Ovary (tissue), 9 donors: Measurements from ENCODE around the gene NEUROG1. TPM values are rescaled to one million over a fixed set of nuclear protein-coding genes. Genes with fewer than 3 reads are reported as not detected.

Source experiments
- DNase-seq, 5 donors: peaks; one replicate each; pipeline ENCODE4 v3.0.0-alpha.2; 2019 to 2020
- H3K27ac ChIP-seq, 2 donors: fragments of 200-600 bp; one replicate each; pipeline versions ENCODE4 v1.5.1 to v1.8.0; 2019 to 2022
- H3K27me3 ChIP-seq: fragments of 200-600 bp; one replicate; pipeline ENCODE4 v1.8.0; 2022
- H3K36me3 ChIP-seq: fragments of 200-600 bp; sonication (generic); one replicate; pipeline ENCODE4 v1.5.1; 2019
- H3K4me1 ChIP-seq: one replicate; pipeline ENCODE4 v1.8.1; 2013; ENCODE audit warnings: mild to moderate bottlenecking, moderate library complexity; ENCODE audit not compliant: insufficient read depth
- H3K4me3 ChIP-seq: fragments of 200-600 bp; sonication (generic); one replicate; pipeline ENCODE4 v1.5.1; 2017
- H3K9me3 ChIP-seq, 2 donors: fragments of 200-600 bp in 1 of 2; sonication (generic) in 1 of 2; one replicate each; pipeline versions ENCODE4 v1.5.1 to v1.8.1; 2013 to 2019; ENCODE audit warnings: mild to moderate bottlenecking in 1 of 2, moderate library complexity in 1 of 2
- EP300 ChIP-seq: sonication (generic); formaldehyde crosslinking; IDR thresholded peaks from one replicate; pipeline ENCODE4 v1.6.1; 2017; ENCODE audit warnings: antibody characterized with exemption
- POLR2A ChIP-seq: fragments of 450-650 bp; IDR thresholded peaks from one replicate; pipeline ENCODE4 v1.6.1; 2017; ENCODE audit warnings: antibody characterized with exemption, mild to moderate bottlenecking, moderate library complexity
- WGBS, 3 donors: extraction: QIAGEN DNeasy Blood & Tissue Kit in 1 of 3; methylation state at CpG; one replicate each; pipeline versions ENCODE4 v1.1.5 to v1.1.7; 2013 to 2017; 5-methylcytosine and 5-hydroxymethylcytosine counted together
- intact Hi-C, 4 donors: fragments of 100-400 bp; cut with DNase I; formaldehyde crosslinking; loops; one replicate each; pipeline versions ENCODE4 v1.11.0 to v1.15.1; 2022 to 2023
- polyA plus RNA-seq, 2 donors: library from polyadenylated mRNA; stranded (reverse); fragments of 200-250 nt in 1 of 2; fragments of 350-450 nt in 1 of 2; fragmentation: Illumina TruSeq in 1 of 2; extraction: RNeasy Lipid Tissue Mini Kit (QIAGEN cat#74804) in 1 of 2; gene quantifications; one replicate each; pipeline ENCODE4 v1.2.3, GENCODE V29; 2013 to 2014
- total RNA-seq, 7 donors: library from RNA; depleted of rRNA in 2 of 7; stranded (reverse); fragments of >200 nt in 2 of 7; fragmentation: NEBNext Ultra II Directional in 3 of 7; extraction: Animal tissue kit (Norgen Biotek cat#: 25700) in 3 of 7; gene quantifications; one replicate each; pipeline versions ENCODE4 v1.1.0 to v1.2.4, GENCODE V29; 2016 to 2023
- TF ChIP-seq, protein P1 (sequence below), 3 donors: fragments of 450-650 bp in 2 of 3; fragments of 200-600 bp in 1 of 3; IDR thresholded peaks; one replicate each; pipeline versions ENCODE4 v1.5.1 to v1.8.0; 2016 to 2022; ENCODE audit warnings: antibody characterized with exemption in 3 of 3, mild to moderate bottlenecking in 1 of 3
- donor health status: DM: no; HTN: no; CAD: no; lungs with moderate emphysema.
- donor health status: DM: no; HTN: no; CAD: no.
- donor health status: Bipolar disorder and iron deficiency.
- donor health status: DM: yes; HTN: yes; CAD: no.
- donor health status: DM: no; HTN: no; CAD: no.
- donor health status: DM: yes; HTN: yes; CAD: no.

Gene NEUROG1
- total and polyA plus RNA-seq, 9 donors = 0.06 TPM; not detected in 8

DNA sequence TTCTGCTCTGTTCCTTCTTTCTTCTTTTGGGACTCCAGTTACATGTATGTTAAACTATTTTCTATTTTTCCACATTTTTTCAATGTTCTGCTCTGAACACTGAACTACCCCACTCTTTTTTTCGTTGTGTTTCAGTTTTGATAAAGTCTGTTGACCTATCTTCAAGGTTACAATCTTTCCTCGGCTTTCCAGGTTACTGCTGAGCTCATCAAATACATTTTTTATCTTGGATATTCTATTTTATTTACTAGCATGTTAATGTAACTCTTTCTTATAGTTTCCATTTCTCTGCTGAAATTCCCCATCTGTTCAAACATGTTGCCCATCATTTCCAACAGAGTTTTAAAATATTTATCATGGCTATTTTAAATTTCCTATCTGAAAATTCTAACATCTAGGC, 13.8 kb downstream of the NEUROG1 start:
- Histone ChIP-seq H3K4me3 (no peak overlapping the region), H3K4me1 (no peaks in the 10 kb centered on the region), H3K9me3 (no peaks in the 10 kb centered on the region), H3K27ac (no peak overlapping the region), H3K27me3 (no peaks in the 10 kb centered on the region), H3K36me3 (no peaks in the 10 kb centered on the region)
- TF ChIP-seq, protein P1, sequence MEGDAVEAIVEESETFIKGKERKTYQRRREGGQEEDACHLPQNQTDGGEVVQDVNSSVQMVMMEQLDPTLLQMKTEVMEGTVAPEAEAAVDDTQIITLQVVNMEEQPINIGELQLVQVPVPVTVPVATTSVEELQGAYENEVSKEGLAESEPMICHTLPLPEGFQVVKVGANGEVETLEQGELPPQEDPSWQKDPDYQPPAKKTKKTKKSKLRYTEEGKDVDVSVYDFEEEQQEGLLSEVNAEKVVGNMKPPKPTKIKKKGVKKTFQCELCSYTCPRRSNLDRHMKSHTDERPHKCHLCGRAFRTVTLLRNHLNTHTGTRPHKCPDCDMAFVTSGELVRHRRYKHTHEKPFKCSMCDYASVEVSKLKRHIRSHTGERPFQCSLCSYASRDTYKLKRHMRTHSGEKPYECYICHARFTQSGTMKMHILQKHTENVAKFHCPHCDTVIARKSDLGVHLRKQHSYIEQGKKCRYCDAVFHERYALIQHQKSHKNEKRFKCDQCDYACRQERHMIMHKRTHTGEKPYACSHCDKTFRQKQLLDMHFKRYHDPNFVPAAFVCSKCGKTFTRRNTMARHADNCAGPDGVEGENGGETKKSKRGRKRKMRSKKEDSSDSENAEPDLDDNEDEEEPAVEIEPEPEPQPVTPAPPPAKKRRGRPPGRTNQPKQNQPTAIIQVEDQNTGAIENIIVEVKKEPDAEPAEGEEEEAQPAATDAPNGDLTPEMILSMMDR (IDR thresholded peaks at IDR 0.05) = no peak
- no peak for TF ChIP-seq EP300
- TF ChIP-seq POLR2A = no peak
- WGBS, 3 donors = 16 to 38% (median 18%) methylated on average over 2 of the region's 2 CpGs
- intact Hi-C loops = no loop called here
- DNase-seq = no peak

DNA sequence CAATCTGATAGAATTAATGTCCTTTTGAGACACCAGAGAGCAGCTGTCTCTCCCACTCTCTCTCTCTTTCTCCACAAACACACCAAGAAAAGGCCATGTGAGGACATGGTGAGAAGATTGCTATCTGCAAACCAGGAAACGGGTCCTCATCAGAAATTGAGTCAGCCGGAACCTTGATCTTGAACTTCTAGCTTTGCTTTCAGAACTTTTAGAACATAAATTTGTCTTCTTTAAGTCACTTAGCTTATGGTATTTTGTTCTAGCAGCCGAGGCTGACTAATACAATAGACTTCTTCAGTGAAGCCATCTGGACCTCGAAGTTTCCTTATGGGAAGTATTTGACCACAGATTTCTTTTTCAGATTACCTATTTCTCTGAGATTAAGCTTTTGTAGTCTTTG, 18.1 kb downstream of the NEUROG1 start:
- Histone ChIP-seq H3K4me1 (no peaks in the 10 kb centered on the region), H3K36me3 (no peaks in the 10 kb centered on the region), H3K9me3 (no peaks in the 10 kb centered on the region), H3K27ac (no peak overlapping the region), H3K27me3 (no peaks in the 10 kb centered on the region), H3K4me3 (no peak overlapping the region)
- intact Hi-C loops = no loop called here
- WGBS, 3 donors = 80 to 83% (median 82%) methylated on average over 4 of the region's 4 CpGs
- TF ChIP-seq, protein P1 (IDR thresholded peaks at IDR 0.05) = no peak
- TF ChIP-seq EP300 = no peak
- no peak for TF ChIP-seq POLR2A
- DNase-seq = no peak

- intact Hi-C loops = no loop called here
- no peaks in the 10 kb centered on the region for H3K27me3 ChIP-seq
- H3K27ac ChIP-seq = no peak overlapping the region
- TF ChIP-seq, protein P1 (IDR thresholded peaks at IDR 0.05) = no peak
- TF ChIP-seq POLR2A (no peak), EP300 (no peak)
- no peaks in the 10 kb centered on the region for H3K4me1 ChIP-seq
- H3K36me3 ChIP-seq = no peaks in the 10 kb centered on the region
- no peaks in the 10 kb centered on the region for H3K9me3 ChIP-seq
- H3K4me3 ChIP-seq = no peak overlapping the region
- 92 to 97% (median 93%) methylated on average over 3 of the region's 3 CpGs for WGBS, 3 donors
- DNase-seq = no peak
Observed at GRCh38 chr5:135514116-135514515, 21.6 kb downstream of the NEUROG1 start.

GRCh38 chr5:135511761-135512575, 23.8 kb downstream of the NEUROG1 start:
- H3K27me3 ChIP-seq = no peaks in the 10 kb centered on the region
- WGBS, 3 donors = 3 to 15% (median 8%) methylated on average over 1 of the region's 1 CpG
- intact Hi-C loops = no loop called here
- H3K4me3 ChIP-seq = no peak overlapping the region
- no peak overlapping the region for H3K27ac ChIP-seq
- no peak for DNase-seq
- H3K36me3 ChIP-seq = no peaks in the 10 kb centered on the region
- TF ChIP-seq, protein P1 (IDR thresholded peaks at IDR 0.05) = no peak
- TF ChIP-seq POLR2A = no peak
- no peaks in the 10 kb centered on the region for H3K4me1 ChIP-seq
- H3K9me3 ChIP-seq = no peaks in the 10 kb centered on the region
